Left lung (tissue), 10 donors: ENCODE data around the gene ADGRB2. TPM values are rescaled to one million over a fixed set of nuclear protein-coding genes. Genes with fewer than 3 reads are reported as not detected.
A peak's percentile ranks its signal among the peaks of the same experiment; 100 is the strongest.

Experiments
- ATAC-seq: fragments of 200-7000 bp; cut with Tn5 transposase; one replicate; pipeline ENCODE4 v1.9.1; 2020; ENCODE audit warnings: moderate library complexity
- DNase-seq, 4 donors: peaks; one replicate each; pipeline ENCODE4 v3.0.0-alpha.2; 2013 to 2020
- H3K27ac ChIP-seq, 2 donors: fragments of 200-600 bp; sonication (generic) in 1 of 2; one replicate each; pipeline versions ENCODE4 v1.5.0 to v1.8.0; 2020 to 2021
- H3K27me3 ChIP-seq, 2 donors: fragments of 200-600 bp; sonication (generic) in 1 of 2; one replicate each; pipeline versions ENCODE4 v1.5.0 to v1.8.0; 2020 to 2021
- H3K36me3 ChIP-seq, 2 donors: fragments of 200-600 bp; sonication (generic) in 1 of 2; one replicate each; pipeline versions ENCODE4 v1.5.0 to v1.8.0; 2020 to 2021
- H3K4me1 ChIP-seq, 2 donors: fragments of 200-600 bp; one replicate each; pipeline ENCODE4 v1.8.0; 2021
- H3K4me3 ChIP-seq, 2 donors: fragments of 200-600 bp; sonication (generic) in 1 of 2; one replicate each; pipeline versions ENCODE4 v1.5.0 to v1.8.0; 2020 to 2021; ENCODE audit warnings: mild to moderate bottlenecking in 1 of 2
- H3K9me3 ChIP-seq, 2 donors: fragments of 200-600 bp; sonication (generic) in 1 of 2; one replicate each; pipeline versions ENCODE4 v1.5.0 to v1.8.0; 2020 to 2021
- intact Hi-C, 2 donors: fragments of 100-400 bp; cut with DNase I; formaldehyde crosslinking; loops; one replicate each; pipeline versions ENCODE4 v1.11.2 to v1.14.2; 2022
- polyA plus RNA-seq, 6 donors: library from polyadenylated mRNA; unstranded; fragments of 120-200 nt; gene quantifications; one replicate each; pipeline ENCODE4 v1.2.1, GENCODE V29; 2013; ENCODE audit not compliant: insufficient read length in 6 of 6
- total RNA-seq, 2 donors: library from RNA; stranded (reverse); fragmentation: NEBNext Ultra II Directional; extraction: Animal tissue kit (Norgen Biotek cat#: 25700); gene quantifications; one replicate each; pipeline ENCODE4 v1.2.1, GENCODE V29; 2021
- TF ChIP-seq, protein P1 (sequence below), 2 donors: fragments of 200-600 bp; sonication (generic) in 1 of 2; IDR thresholded peaks; one replicate each; pipeline versions ENCODE4 v1.5.0 to v1.8.0; 2021; ENCODE audit warnings: antibody characterized with exemption in 2 of 2
- donor health status: DM: no; HTN: yes; CAD: no.
- donor health status: DM: no; HTN: no; CAD: no.

ADGRB2 gene
- total and polyA plus RNA-seq, 8 donors: 1.8 to 27.1 (median 16.7) TPM

GRCh38 chr1:31750858-31751510 is 13.2 kb downstream of the ADGRB2 start:
- no peaks in the 10 kb centered on the region for H3K4me1 ChIP-seq
- no peaks in the 10 kb centered on the region for H3K9me3 ChIP-seq
- peaks cover 0 to 42% of the 10 kb centered on the region in 2 donors for H3K27me3 ChIP-seq
- DNase-seq (no peak), ATAC-seq (no peak)
- H3K4me3 ChIP-seq: no peak overlapping the region
- intact Hi-C loops: no loop called here
- TF ChIP-seq, protein P1, sequence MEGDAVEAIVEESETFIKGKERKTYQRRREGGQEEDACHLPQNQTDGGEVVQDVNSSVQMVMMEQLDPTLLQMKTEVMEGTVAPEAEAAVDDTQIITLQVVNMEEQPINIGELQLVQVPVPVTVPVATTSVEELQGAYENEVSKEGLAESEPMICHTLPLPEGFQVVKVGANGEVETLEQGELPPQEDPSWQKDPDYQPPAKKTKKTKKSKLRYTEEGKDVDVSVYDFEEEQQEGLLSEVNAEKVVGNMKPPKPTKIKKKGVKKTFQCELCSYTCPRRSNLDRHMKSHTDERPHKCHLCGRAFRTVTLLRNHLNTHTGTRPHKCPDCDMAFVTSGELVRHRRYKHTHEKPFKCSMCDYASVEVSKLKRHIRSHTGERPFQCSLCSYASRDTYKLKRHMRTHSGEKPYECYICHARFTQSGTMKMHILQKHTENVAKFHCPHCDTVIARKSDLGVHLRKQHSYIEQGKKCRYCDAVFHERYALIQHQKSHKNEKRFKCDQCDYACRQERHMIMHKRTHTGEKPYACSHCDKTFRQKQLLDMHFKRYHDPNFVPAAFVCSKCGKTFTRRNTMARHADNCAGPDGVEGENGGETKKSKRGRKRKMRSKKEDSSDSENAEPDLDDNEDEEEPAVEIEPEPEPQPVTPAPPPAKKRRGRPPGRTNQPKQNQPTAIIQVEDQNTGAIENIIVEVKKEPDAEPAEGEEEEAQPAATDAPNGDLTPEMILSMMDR (IDR thresholded peaks at IDR 0.05): no peak
- H3K27ac ChIP-seq: no peak overlapping the region
- H3K36me3 ChIP-seq: no peaks in the 10 kb centered on the region

DNA sequence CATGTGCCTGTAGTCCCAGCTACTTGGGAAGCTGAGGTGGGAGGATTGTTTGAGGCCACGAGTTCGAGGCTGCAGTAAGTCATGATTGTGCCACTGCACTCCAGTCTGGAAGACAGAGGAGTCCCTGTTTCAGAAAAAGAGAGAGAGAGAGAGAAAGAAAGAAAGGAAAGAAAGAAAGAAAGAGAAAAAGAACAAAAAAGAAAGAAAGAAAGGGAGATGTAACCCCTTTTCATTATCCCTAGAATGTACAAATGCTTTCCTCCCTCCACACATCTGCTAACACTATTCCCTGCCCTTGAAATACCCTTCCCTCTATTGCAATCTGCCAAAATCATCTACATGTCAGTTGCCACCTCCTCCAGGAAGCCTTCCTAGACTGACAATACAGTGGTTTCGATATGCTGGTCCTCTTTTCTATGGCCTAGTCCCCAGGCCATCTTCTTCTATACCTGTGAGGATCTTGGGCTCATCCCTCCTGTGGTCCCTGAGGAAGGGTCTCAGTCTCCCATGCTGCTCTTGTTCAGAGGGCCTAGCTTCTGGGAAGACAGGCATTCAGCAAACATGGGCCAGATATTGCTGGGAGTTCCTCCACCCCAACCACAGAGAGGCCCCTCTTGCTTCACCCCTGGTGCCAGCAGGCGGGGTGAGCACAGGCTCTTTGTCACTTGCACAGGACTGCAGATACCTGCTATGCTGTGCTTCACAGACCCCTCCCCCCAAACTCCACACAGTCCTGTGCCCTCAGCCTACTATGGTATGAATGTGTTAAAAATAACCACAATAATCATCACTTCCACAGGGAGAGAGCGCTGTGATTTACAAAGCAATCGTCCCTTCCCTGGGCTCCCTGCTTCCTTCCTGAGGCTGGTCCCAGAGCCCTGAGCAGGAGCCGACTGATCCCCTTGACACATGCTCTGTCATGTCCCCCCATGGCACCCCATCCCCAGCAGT is 14.1 kb downstream of the ADGRB2 start:
- Histone ChIP-seq H3K27me3 (peaks cover 0 to 42% of the 10 kb centered on the region in 2 donors), H3K36me3 (no peaks in the 10 kb centered on the region), H3K4me3 (no peak overlapping the region), H3K27ac (no peak overlapping the region), H3K4me1 (no peaks in the 10 kb centered on the region), H3K9me3 (no peaks in the 10 kb centered on the region)
- intact Hi-C loops: no loop called here
- TF ChIP-seq, protein P1 (IDR thresholded peaks at IDR 0.05): no peak
- ATAC-seq (no peak), DNase-seq (peak in 1 of 4 donors; percentile 34)

GRCh38 chr1:31748365-31748764 is 15.8 kb downstream of the ADGRB2 start:
- intact Hi-C loops: no loop called here
- no peak for DNase-seq

DNA sequence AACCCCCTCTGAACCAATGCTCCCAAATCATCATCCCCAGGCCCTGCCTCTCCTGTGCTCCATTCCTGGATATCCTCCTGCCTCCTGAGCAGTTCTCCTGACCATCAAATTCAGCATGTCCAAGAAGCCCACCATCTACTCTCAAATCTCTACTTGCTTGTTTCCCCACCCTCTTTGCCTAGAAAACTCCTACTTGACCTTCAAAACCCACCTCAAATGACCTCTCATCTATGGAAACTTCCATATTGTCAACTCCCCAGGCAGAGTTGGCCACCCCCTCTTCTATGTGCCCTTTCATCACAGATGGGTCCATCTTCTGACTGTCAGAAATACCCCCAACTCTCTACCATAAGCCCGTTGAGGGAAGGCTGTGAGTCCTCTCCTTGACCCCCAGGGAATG is 16.8 kb downstream of the ADGRB2 start:
- H3K36me3 ChIP-seq: no peaks in the 10 kb centered on the region
- TF ChIP-seq, protein P1 (IDR thresholded peaks at IDR 0.05): no peak
- no peaks in the 10 kb centered on the region for H3K9me3 ChIP-seq
- ATAC-seq (no peak), DNase-seq (no peak)
- peaks cover 0 to 23% of the 10 kb centered on the region in 2 donors for H3K27me3 ChIP-seq
- intact Hi-C loops: no loop called here
- no peaks in the 10 kb centered on the region for H3K4me1 ChIP-seq
- no peak overlapping the region for H3K4me3 ChIP-seq
- H3K27ac ChIP-seq: no peak overlapping the region

More at GRCh38 chr1:31748365-31748764, 15.8 kb downstream of the ADGRB2 start:
- Histone ChIP-seq H3K4me1 (no peaks in the 10 kb centered on the region), H3K27ac (no peak overlapping the region), H3K27me3 (peaks cover 0 to 34% of the 10 kb centered on the region in 2 donors), H3K36me3 (no peaks in the 10 kb centered on the region), H3K9me3 (no peaks in the 10 kb centered on the region), H3K4me3 (no peak overlapping the region)
- ATAC-seq: no peak
- TF ChIP-seq, protein P1 (IDR thresholded peaks at IDR 0.05): no peak

DNA sequence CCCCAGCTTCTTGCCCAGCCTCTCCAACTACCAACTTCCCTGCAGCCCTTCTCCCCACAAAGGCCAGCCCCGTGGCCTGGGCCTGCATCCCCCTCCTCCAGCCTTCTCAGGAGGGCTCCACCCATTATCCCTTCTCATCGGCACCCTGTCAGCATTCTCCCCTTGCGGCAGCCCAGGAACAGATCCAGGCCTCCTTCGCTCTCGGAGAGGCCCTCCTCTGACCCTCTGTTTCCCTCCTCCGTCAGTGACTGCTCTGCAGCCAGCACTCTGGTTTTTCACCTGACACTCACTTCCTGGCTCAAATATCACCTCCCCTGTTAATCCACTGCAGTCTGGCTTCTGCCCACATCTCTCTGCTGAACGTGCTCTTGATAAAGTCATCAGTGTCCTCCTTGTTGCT is 17.5 kb downstream of the ADGRB2 start:
- Histone ChIP-seq H3K36me3 (no peaks in the 10 kb centered on the region), H3K27me3 (peaks cover 0 to 17% of the 10 kb centered on the region in 2 donors), H3K27ac (no peak overlapping the region), H3K4me1 (no peaks in the 10 kb centered on the region), H3K4me3 (no peak overlapping the region), H3K9me3 (no peaks in the 10 kb centered on the region)
- intact Hi-C loops: no loop called here
- ATAC-seq (no peak), DNase-seq (peak in 1 of 4 donors; percentile 45)
- TF ChIP-seq, protein P1 (IDR thresholded peaks at IDR 0.05): no peak
